H1 (cell line): ENCODE measurements around the gene TMEM179B. TPM values are rescaled to one million over a fixed set of nuclear protein-coding genes. Genes with fewer than 3 reads are reported as not detected.

Source experiments
- CTCF ChIA-PET: fragments of 300-600 bp; sonication (Branson Sonifier 250); formaldehyde crosslinking; loops from one replicate; lab custom pipeline; 2021; ENCODE audit not compliant: partially characterized antibody; lab: Charles Lee
- POLR2A ChIA-PET: fragments of 300-600 bp; sonication (Branson Sonifier 250); formaldehyde crosslinking; loops from one replicate; lab custom pipeline; 2021; ENCODE audit warnings: inconsistent platforms; ENCODE audit not compliant: partially characterized antibody; lab: Charles Lee
- DNase-seq, 2 experiments: peaks; one replicate each; pipeline versions ENCODE4 v3.0.0 to v3.0.0-alpha.2; 2010 to 2022; ENCODE audit warnings: low spot score in 2 of 2, low read depth in 1 of 2, mixed read lengths in 1 of 2
- FAIRE-seq: peaks from 2 replicates; lab custom pipeline; 2011; peaks lifted over from hg19 to GRCh38; lab: Jason Lieb, UNC
- H2AFZ ChIP-seq: 2 replicates; pipeline ENCODE4 v1.8.1; 2012; ENCODE audit warnings: low read length, inconsistent platforms
- H2AK5ac ChIP-seq: 2 replicates; pipeline ENCODE4 v1.6.1; 2013; ENCODE audit warnings: low read depth, low read length
- H2BK120ac ChIP-seq: replicated peaks from 2 replicates; pipeline ENCODE3; 2013; ENCODE audit warnings: low read depth, low read length, inconsistent platforms
- H2BK12ac ChIP-seq: 2 replicates; pipeline ENCODE4 v1.6.1; 2013; ENCODE audit warnings: low read depth, low read length
- H2BK15ac ChIP-seq: 2 replicates; pipeline ENCODE4 v1.6.1; 2013; ENCODE audit warnings: low read length
- H2BK20ac ChIP-seq: 2 replicates; pipeline ENCODE4 v1.6.1; 2013; ENCODE audit warnings: low read length
- H2BK5ac ChIP-seq: 2 replicates; pipeline ENCODE4 v1.6.1; 2013; ENCODE audit warnings: low read depth, low read length
- H3K14ac ChIP-seq: 2 replicates; pipeline ENCODE4 v1.6.1; 2013; ENCODE audit warnings: inconsistent platforms; ENCODE audit not compliant: insufficient read length
- H3K18ac ChIP-seq: 2 replicates; pipeline ENCODE4 v1.6.1; 2013; ENCODE audit warnings: low read length; ENCODE audit errors: extremely low read depth
- H3K23ac ChIP-seq: 2 replicates; pipeline ENCODE4 v1.6.1; 2013; ENCODE audit warnings: inconsistent platforms; ENCODE audit not compliant: insufficient read length
- H3K23me2 ChIP-seq: 2 replicates; pipeline ENCODE4 v1.6.1; 2013; ENCODE audit warnings: low read depth, low read length
- H3K27ac ChIP-seq: 2 replicates; pipeline ENCODE4 v1.6.1; 2011; ENCODE audit warnings: low read depth, low read length, inconsistent platforms
- H3K27me3 ChIP-seq, 4 experiments: replicated peaks in 1 of 4; 1 replicate in 1 of 4; 2 replicates in 3 of 4; pipeline versions ENCODE4 v1.6.1 to v1.8.1; 2011 to 2013; ENCODE audit warnings: low read length in 3 of 4, mild to moderate bottlenecking in 3 of 4, inconsistent platforms in 2 of 4, mixed read lengths in 2 of 4, moderate library complexity in 1 of 4; ENCODE audit not compliant: control insufficient read depth in 3 of 4, insufficient read depth in 3 of 4; ENCODE audit errors: extremely low read depth in 1 of 4
- H3K36me3 ChIP-seq, 4 experiments: 2 replicates each; pipeline versions ENCODE4 v1.6.1 to v1.8.1; 2011 to 2013; ENCODE audit warnings: mild to moderate bottlenecking in 4 of 4, low read length in 3 of 4, moderate library complexity in 2 of 4, control low read depth in 1 of 4, inconsistent platforms in 1 of 4; ENCODE audit not compliant: insufficient read depth in 4 of 4, control insufficient read depth in 2 of 4
- H3K4ac ChIP-seq: replicated peaks from 2 replicates; pipeline ENCODE3; 2013; ENCODE audit warnings: low read length, low read depth, mixed read lengths, inconsistent platforms; ENCODE audit not compliant: insufficient read length
- H3K4me1 ChIP-seq, 4 experiments: replicated peaks in 1 of 4; 1 replicate in 1 of 4; 2 replicates in 3 of 4; pipeline versions ENCODE4 v1.6.1 to v1.8.1; 2011 to 2013; ENCODE audit warnings: low read length in 3 of 4, inconsistent platforms in 2 of 4, mixed read lengths in 1 of 4; ENCODE audit not compliant: insufficient read depth in 4 of 4, control insufficient read depth in 3 of 4
- H3K4me2 ChIP-seq, 2 experiments: 2 replicates each; pipeline versions ENCODE4 v1.6.1 to v1.8.1; 2011 to 2013; ENCODE audit warnings: low read depth in 2 of 2, low read length in 2 of 2, control low read depth in 1 of 2, inconsistent platforms in 1 of 2, mild to moderate bottlenecking in 1 of 2; ENCODE audit not compliant: insufficient read depth in 1 of 2
- H3K4me3 ChIP-seq, 4 experiments: fragments of 200-600, 300-600 bp in 1 of 4; sonication (generic), shearing (Covaris generic), sonication (Bioruptor Twin) in 1 of 4; 2 replicates each; pipeline versions ENCODE4 v1.5.1 to v1.8.1; 2011 to 2016; ENCODE audit warnings: low read length in 4 of 4, low read depth in 3 of 4, control low read depth in 2 of 4, inconsistent platforms in 2 of 4, mild to moderate bottlenecking in 2 of 4, mixed read lengths in 1 of 4, moderate library complexity in 1 of 4; ENCODE audit not compliant: insufficient read depth in 2 of 4; ENCODE audit errors: extremely low read depth in 1 of 4
- H3K56ac ChIP-seq: replicated peaks from 2 replicates; pipeline ENCODE3; 2013; ENCODE audit warnings: low read depth, mild to moderate bottlenecking, mixed read lengths, low read length, inconsistent platforms; ENCODE audit not compliant: insufficient read length
- H3K79me1 ChIP-seq: 2 replicates; pipeline ENCODE4 v1.6.1; 2013; ENCODE audit warnings: low read depth, low read length, control low read depth
- H3K79me2 ChIP-seq, 2 experiments: 2 replicates each; pipeline versions ENCODE4 v1.6.1 to v1.8.1; 2012 to 2013; ENCODE audit warnings: low read length in 2 of 2, mild to moderate bottlenecking in 2 of 2, inconsistent platforms in 1 of 2; ENCODE audit not compliant: insufficient read depth in 2 of 2, control insufficient read depth in 1 of 2
- H3K9ac ChIP-seq, 4 experiments: replicated peaks in 1 of 4; 1 replicate in 1 of 4; 2 replicates in 3 of 4; pipeline versions ENCODE4 v1.6.1 to v1.8.1; 2011 to 2013; ENCODE audit warnings: low read depth in 3 of 4, low read length in 3 of 4, control low read depth in 2 of 4, mild to moderate bottlenecking in 2 of 4, moderate library complexity in 2 of 4, inconsistent platforms in 1 of 4; ENCODE audit errors: extremely low read depth in 1 of 4
- H3K9me3 ChIP-seq, 2 experiments: 2 replicates each; pipeline versions ENCODE4 v1.6.1 to v1.8.1; 2012 to 2013; ENCODE audit warnings: mild to moderate bottlenecking in 2 of 2, moderate library complexity in 2 of 2, control low read depth in 1 of 2, inconsistent platforms in 1 of 2, low read depth in 1 of 2, low read length in 1 of 2, mixed read lengths in 1 of 2; ENCODE audit not compliant: insufficient read depth in 2 of 2
- H4K20me1 ChIP-seq, 2 experiments: replicated peaks in 1 of 2; 2 replicates each; pipeline versions ENCODE3 to v1.8.1; 2011 to 2013; ENCODE audit warnings: inconsistent platforms in 2 of 2, low read length in 2 of 2, mild to moderate bottlenecking in 1 of 2; ENCODE audit not compliant: insufficient read depth in 2 of 2, control insufficient read depth in 1 of 2
- H4K5ac ChIP-seq: 2 replicates; pipeline ENCODE4 v1.6.1; 2013; ENCODE audit warnings: low read length, low read depth, mixed read lengths, inconsistent platforms; ENCODE audit not compliant: insufficient read length
- H4K8ac ChIP-seq: 2 replicates; pipeline ENCODE4 v1.8.0; 2013; ENCODE audit warnings: mild to moderate bottlenecking, moderate library complexity, low read length, inconsistent platforms; ENCODE audit not compliant: insufficient read depth; ENCODE audit errors: extremely low read depth
- H4K91ac ChIP-seq: replicated peaks from 2 replicates; pipeline ENCODE3; 2013; ENCODE audit warnings: low read length, mixed read lengths, inconsistent platforms; ENCODE audit not compliant: insufficient read length
- POLR2A ChIP-seq, 2 experiments: IDR thresholded peaks; 1 replicate in 1 of 2; 2 replicates in 1 of 2; pipeline ENCODE4 v1.6.1; 2011; ENCODE audit warnings: low read depth in 2 of 2, low read length in 2 of 2, mild to moderate bottlenecking in 2 of 2; ENCODE audit errors: control extremely low read depth in 1 of 2
- RXRA ChIP-seq: IDR thresholded peaks from 2 replicates; pipeline ENCODE4 v1.6.1; 2011; ENCODE audit warnings: low read depth, mild to moderate bottlenecking, low read length, moderate library complexity; ENCODE audit not compliant: insufficient read depth
- TCF12 ChIP-seq: IDR thresholded peaks from 2 replicates; pipeline ENCODE4 v1.6.1; 2011; ENCODE audit warnings: low read depth, mild to moderate bottlenecking, low read length
- WGBS, 2 experiments: shearing (Covaris generic) in 1 of 2; methylation state at CpG; one replicate each; pipeline versions ENCODE4 v1.1.6 to v1.1.7; 2013 to 2015; ENCODE audit warnings: low lambda C conversion rate in 2 of 2, mixed read lengths in 2 of 2, inconsistent platforms in 1 of 2, low coverage in 1 of 2, missing lambda C conversion rate in 1 of 2; ENCODE audit not compliant: insufficient replicate concordance in 2 of 2, insufficient coverage in 1 of 2, insufficient read length in 1 of 2; ENCODE audit errors: extremely low coverage in 1 of 2, missing lambda C conversion rate in 1 of 2; 5-methylcytosine and 5-hydroxymethylcytosine counted together
- polyA plus RNA-seq, 7 experiments: library from polyadenylated mRNA; depleted of rRNA in 3 of 7; stranded (reverse) in 5 of 7; unstranded in 2 of 7; fragments of >200 nt in 5 of 7; fragments of 200-250 nt in 2 of 7; gene quantifications; 1 replicate in 5 of 7; 2 replicates in 1 of 7; 4 replicates in 1 of 7; pipeline versions ENCODE4 v1.2.1 to v1.2.3, GENCODE V29; 2011 to 2013; ENCODE audit warnings: missing spikeins in 2 of 7, mixed read lengths in 2 of 7
- total RNA-seq: library from RNA; stranded (reverse); fragmentation: NEBNext Ultra II Directional; extraction: Animal tissue kit (Norgen Biotek cat#: 25700); gene quantifications from 2 replicates; pipeline ENCODE4 v1.2.1, GENCODE V29; 2021

TMEM179B gene
- total and polyA plus RNA-seq, 2 of the 8 experiments (the other 6 are each of a cell fraction or from before 2014, with no cell fraction given) = 18.6 to 62.2 TPM

GRCh38 chr11:62835336-62835735 is 48.1 kb downstream of the TMEM179B start:
- no peak overlapping the region for H4K8ac ChIP-seq
- no peak overlapping the region for H3K23ac ChIP-seq
- H3K4me2 ChIP-seq = no peak overlapping the region
- WGBS, 2 experiments = 93% methylated on average over 8 of the region's 8 CpGs; no CpG with 5 or more reads in 1 of the 2 experiments
- no peak overlapping the region for H2BK15ac ChIP-seq
- peak in 1 of 2 experiments; percentile 45; a peak in 1 of 3 replicates for TF ChIP-seq POLR2A (IDR thresholded peaks at IDR 0.05; ENCODE audit: control extremely low read depth in 1 of 2, low read depth in 2 of 2, low read length in 2 of 2)
- TF ChIP-seq RXRA = no peak
- TF ChIP-seq TCF12 = no peak
- TF ChIP-seq, all 59 proteins: peak for 1
- H3K9ac ChIP-seq = no peak overlapping the region
- DNase-seq (no peak), FAIRE-seq (no peak)
- H4K5ac ChIP-seq = no peak overlapping the region
- no peak overlapping the region for H3K18ac ChIP-seq
- H3K79me2 ChIP-seq = peaks cover 3 to 31% of the 10 kb centered on the region in 2 experiments; a peak in 3 of 4 replicates
- no peaks in the 10 kb centered on the region for H3K9me3 ChIP-seq
- H3K27me3 ChIP-seq = no peaks in the 10 kb centered on the region
- H2BK5ac ChIP-seq = no peak overlapping the region
- no peak overlapping the region for H3K4me3 ChIP-seq
- no peak overlapping the region for H3K4ac ChIP-seq
- peaks cover 21 to 37% (median 30%) of the 10 kb centered on the region in 4 experiments for H3K36me3 ChIP-seq
- peaks cover 7% of the 10 kb centered on the region; the same call in 1 of the 2 replicates for H3K79me1 ChIP-seq
- no peak overlapping the region for H2AFZ ChIP-seq
- H3K56ac ChIP-seq = no peak overlapping the region
- no peak overlapping the region for H3K14ac ChIP-seq
- no peak overlapping the region for H3K27ac ChIP-seq
- H2BK12ac ChIP-seq = no peak overlapping the region
- H3K4me1 ChIP-seq = peaks cover 0 to 14% (median 2%) of the 10 kb centered on the region in 4 experiments; a peak in 2 of 7 replicates
- no peak overlapping the region for H4K91ac ChIP-seq
- peaks cover 16% of the 10 kb centered on the region for H3K23me2 ChIP-seq
- CTCF ChIA-PET = interaction anchor here (1.3 to 3.2 kb wide), 3 partner anchors 28 to 49 kb away, joined by 3 to 12 read pairs (median 6); no protein-coding TSS in a partner anchor
- peaks cover 3 to 13% of the 10 kb centered on the region in 2 experiments for H4K20me1 ChIP-seq
- no peak overlapping the region for H2AK5ac ChIP-seq
- POLR2A ChIA-PET = interaction anchor here (1.0 to 13.8 kb wide), 13 partner anchors 11 to 100 kb away, joined by 3 to 398 read pairs (median 5); partner anchors contain the start of genes NXF1, SLC3A2 and ZBTB3
- H2BK120ac ChIP-seq = no peak overlapping the region
- no peak overlapping the region for H2BK20ac ChIP-seq
